HepG2 (cell line): ENCODE results near the gene OGT. TPM values are rescaled to one million over a fixed set of nuclear protein-coding genes. Genes with fewer than 3 reads are reported as not detected.

Experiments used
- ARID4A ChIP-seq: sonication (generic); formaldehyde crosslinking; IDR thresholded peaks from 2 replicates; pipeline ENCODE4 v1.5.0; 2020; ENCODE audit warnings: mild to moderate bottlenecking, missing genetic modification reagents, borderline replicate concordance
- CBX2 ChIP-seq, 2 experiments: fragments of 200-600 bp in 1 of 2; sonication (generic); formaldehyde crosslinking in 1 of 2; IDR thresholded peaks; 2 replicates each; pipeline versions ENCODE4 v1.7.0 to v1.8.1; 2018 to 2022; ENCODE audit warnings: low read depth in 2 of 2, low read length in 1 of 2, mild to moderate bottlenecking in 1 of 2, missing genetic modification reagents in 1 of 2
- KLF12 ChIP-seq: sonication (generic); formaldehyde crosslinking; IDR thresholded peaks from 2 replicates; pipeline ENCODE4 v1.4.0; 2020; ENCODE audit warnings: missing genetic modification reagents, borderline replicate concordance
- RAD21 ChIP-seq: fragments of 450-650 bp; formaldehyde crosslinking; IDR thresholded peaks from 2 replicates; pipeline ENCODE4 v1.5.0; 2020; ENCODE audit warnings: mild to moderate bottlenecking
- RARG ChIP-seq: sonication (generic); formaldehyde crosslinking; IDR thresholded peaks from 2 replicates; pipeline ENCODE4 v1.4.0; 2020; ENCODE audit warnings: low read depth, mild to moderate bottlenecking, missing genetic modification reagents
- ZNF747 ChIP-seq: sonication (generic); formaldehyde crosslinking; IDR thresholded peaks from 2 replicates; pipeline ENCODE4 v1.8.1; 2023; ENCODE audit warnings: missing genetic modification reagents, mild to moderate bottlenecking, borderline replicate concordance
- polyA plus RNA-seq, 8 experiments: library from polyadenylated mRNA; depleted of rRNA in 3 of 8; stranded (reverse) in 7 of 8; unstranded in 1 of 8; fragments of >200 nt; fragmentation: Illumina TruSeq in 4 of 8; extraction: Trizol in 4 of 8; gene quantifications; 2 replicates each; pipeline versions ENCODE4 v1.2.1 to v1.2.3, GENCODE V29; 2011 to 2016; ENCODE audit warnings: low read depth in 4 of 8, missing spikeins in 1 of 8, mixed read lengths in 1 of 8; ENCODE audit not compliant: insufficient read depth in 1 of 8
- total RNA-seq, 5 experiments: library from RNA; depleted of rRNA; stranded (reverse); fragments of >200 nt; fragmentation: Illumina TruSeq; extraction: Trizol; gene quantifications; 2 replicates each; pipeline ENCODE4 v1.2.3, GENCODE V29; 2016; ENCODE audit warnings: low read depth in 1 of 5

OGT gene
- total and polyA plus RNA-seq, 2 of the 13 experiments (the other 11 are each of a cell fraction or from before 2014, with no cell fraction given) = 71.7 to 463 TPM

- no peak for TF ChIP-seq CBX2 (IDR thresholded peaks at IDR 0.05; ENCODE audit: low read depth, low read length)
- no peak for TF ChIP-seq CBX2 (CRISPR knock-in tag; IDR thresholded peaks at IDR 0.05; ENCODE audit: low read depth)
- 0 out of 2 replicates have a peak, but pooled peaks have one; percentile 56 for TF ChIP-seq KLF12 (CRISPR knock-in tag)
- TF ChIP-seq ZNF747 (CRISPR knock-in tag) = no peak
- no peak for TF ChIP-seq RARG (CRISPR knock-in tag)
- peak; percentile 34; the same call in 1 of the 2 replicates for TF ChIP-seq ARID4A (CRISPR knock-in tag)
- peak; percentile 22; the same call in 1 of the 2 replicates for TF ChIP-seq RAD21 (CRISPR knock-in tag)
Observed at GRCh38 chrX:71616672-71617529, 84.0 kb downstream of the OGT start (continued).
